HG02588 (cell line): Measurements from ENCODE around the gene CDSN.
"Not testable (repeated sequence)": the region's sequence is repeated elsewhere in the genome, so short reads cannot be mapped to it uniquely, and the experiment has no call there.

ENCODE experiments used
- ATAC-seq: cut with Tn5 transposase; IDR thresholded peaks from one replicate; pipeline ENCODE4 v1.9.1; 2021; ENCODE audit warnings: mild to moderate bottlenecking, moderate library complexity; ENCODE audit not compliant: unreplicated experiment

Gene CDSN, protein sequence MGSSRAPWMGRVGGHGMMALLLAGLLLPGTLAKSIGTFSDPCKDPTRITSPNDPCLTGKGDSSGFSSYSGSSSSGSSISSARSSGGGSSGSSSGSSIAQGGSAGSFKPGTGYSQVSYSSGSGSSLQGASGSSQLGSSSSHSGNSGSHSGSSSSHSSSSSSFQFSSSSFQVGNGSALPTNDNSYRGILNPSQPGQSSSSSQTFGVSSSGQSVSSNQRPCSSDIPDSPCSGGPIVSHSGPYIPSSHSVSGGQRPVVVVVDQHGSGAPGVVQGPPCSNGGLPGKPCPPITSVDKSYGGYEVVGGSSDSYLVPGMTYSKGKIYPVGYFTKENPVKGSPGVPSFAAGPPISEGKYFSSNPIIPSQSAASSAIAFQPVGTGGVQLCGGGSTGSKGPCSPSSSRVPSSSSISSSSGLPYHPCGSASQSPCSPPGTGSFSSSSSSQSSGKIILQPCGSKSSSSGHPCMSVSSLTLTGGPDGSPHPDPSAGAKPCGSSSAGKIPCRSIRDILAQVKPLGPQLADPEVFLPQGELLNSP

DNA sequence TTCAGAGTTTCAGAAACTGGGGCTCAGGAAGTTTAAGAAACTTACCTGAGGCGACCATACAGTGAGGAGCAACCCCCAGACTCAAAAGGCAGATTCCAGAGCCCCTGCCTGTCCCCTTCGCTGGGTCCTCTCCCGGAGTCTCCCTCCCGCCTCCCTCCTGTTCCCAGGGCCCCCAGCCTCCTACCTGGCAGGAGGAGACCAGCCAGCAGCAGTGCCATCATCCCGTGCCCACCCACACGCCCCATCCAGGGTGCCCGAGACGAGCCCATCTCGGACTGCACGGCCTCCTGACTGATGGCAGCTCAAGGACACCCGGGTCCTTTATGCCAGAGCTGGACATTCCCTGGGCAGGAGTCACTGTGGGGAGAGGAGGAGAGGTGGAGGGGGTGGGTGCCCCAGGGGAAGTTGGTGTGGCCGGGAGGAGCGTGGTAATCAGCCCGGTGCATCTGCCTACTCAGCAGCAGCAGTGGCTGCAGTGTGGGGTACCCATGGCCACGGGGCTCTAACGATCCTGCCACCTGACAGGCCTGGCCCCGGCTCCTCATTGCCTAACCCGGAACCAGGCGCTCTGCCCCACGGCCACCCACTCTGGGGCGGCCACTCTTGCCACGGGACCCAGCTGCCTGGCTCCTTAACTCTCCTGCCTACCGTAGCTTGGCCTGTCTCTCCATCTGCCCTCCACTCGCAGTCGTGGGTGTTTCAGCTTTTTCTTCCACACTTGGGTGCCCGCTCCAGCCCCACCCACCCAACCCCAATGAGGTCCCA is at the start of gene CDSN:
CDSN (minus strand) TSS at position 296 of the 765 bp plus-strand sequence; CDS start at position 269, 27 bp downstream.
- ATAC-seq: no peak

DNA sequence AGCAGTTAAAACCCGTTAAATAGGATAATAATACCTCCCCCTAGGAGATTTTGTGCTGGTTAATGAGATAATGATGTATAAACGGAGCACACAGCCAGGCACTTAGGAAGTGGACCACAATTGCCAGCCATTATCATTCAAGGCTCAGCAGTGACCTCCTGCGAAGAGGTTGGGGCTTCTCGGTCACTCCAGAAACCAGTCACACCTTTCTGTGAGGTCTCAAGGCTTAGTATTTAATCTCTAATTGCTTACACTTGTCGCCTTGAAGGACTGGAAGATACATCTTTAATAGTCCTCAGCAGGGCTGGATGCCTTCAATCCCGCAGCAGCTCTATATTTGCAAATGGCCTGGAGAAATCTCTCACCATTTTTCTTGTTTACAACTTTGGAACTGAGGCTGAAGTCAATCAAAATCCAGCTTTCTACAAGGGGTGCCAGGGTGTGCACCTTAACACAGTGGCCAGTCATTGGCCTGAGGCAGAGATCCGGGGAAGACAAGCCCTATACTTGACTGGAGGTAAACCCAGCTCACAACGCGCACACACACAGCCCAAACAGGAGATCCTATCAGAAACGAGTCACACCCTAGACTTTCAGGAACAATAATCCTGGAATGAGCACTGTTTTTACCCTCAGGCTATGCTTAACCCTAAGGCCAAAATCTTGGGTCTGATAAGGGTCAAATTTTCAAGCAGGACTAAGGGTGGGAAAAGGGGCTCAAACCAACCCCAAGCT is 49.0 kb upstream of the CDSN start:
- ATAC-seq: no peak

DNA sequence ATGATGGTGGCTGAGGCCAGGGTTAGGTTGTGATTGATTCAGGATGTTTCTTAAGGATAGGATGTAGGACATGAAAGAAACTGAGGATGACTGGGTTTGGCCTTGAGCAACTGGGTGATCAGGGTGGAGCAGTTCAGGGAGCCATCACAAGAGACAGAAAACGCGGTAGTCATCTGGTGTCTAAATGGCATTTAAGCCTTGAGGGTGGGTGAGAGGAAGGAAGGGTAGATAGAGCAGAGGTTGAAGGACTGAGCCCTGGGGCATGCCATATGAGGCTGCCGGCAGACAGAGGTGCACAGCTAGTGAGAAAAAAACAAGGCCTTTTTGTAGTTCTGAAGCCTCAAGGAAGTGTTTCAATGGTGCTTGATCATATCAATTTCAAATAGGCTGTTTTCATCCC is 48.4 kb upstream of the CDSN start:
- ATAC-seq: no peak

DNA sequence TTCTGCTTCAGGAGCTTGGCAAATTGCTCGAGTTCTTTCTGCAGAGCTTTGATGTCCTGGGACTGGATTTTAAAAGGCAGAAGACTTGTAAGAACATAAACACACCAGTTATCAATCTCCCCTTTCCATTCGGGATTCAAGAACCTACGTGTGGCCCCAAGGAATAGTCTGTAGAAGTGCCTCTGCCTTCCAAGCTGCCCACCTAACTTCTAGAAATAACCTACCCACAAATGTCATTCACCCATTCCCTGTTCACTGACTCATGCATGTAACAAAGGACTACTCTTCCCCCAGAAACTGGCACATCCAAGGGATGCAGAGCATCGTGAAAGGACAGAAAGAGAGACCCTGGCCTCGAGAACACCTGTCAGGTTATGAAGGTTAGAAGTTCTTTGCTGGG is 45.7 kb upstream of the CDSN start:
- no peak for ATAC-seq

DNA sequence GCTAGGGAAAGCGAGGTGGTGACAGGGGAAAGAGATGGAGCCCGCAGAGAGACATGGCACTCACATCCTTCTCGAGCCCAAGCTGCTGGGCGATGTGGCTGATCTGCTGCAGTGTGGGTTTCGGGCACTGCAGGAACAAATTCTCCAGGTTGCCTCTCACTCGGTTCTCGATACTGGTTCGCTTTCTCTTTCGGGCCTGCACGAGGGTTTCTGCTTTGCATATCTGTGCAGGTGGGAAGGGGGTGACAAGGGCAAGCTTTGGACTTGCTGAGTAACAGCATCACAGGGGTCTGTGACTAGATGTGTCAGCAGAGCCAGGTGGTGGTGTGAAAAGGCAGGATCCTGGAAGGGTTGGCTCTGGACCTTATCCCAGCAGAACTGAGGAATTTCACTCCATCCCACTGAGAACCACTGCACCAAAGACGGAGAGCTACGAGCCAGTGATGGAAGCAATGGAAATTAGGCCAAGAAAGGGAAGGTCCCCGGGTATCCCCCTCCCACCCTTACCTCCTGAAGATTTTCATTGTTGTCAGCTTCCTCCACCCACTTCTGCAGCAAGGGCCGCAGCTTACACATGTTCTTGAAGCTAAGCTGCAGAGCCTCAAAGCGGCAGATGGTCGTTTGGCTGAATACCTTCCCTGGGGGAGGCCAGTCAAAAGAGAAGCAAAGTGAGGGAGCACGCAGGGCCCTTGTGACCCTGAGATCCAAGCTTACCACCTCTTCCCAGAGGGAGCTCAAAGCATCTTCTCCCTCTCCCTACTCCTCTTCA is 45.0 kb upstream of the CDSN start:
- ATAC-seq: not testable (repeated sequence)

DNA sequence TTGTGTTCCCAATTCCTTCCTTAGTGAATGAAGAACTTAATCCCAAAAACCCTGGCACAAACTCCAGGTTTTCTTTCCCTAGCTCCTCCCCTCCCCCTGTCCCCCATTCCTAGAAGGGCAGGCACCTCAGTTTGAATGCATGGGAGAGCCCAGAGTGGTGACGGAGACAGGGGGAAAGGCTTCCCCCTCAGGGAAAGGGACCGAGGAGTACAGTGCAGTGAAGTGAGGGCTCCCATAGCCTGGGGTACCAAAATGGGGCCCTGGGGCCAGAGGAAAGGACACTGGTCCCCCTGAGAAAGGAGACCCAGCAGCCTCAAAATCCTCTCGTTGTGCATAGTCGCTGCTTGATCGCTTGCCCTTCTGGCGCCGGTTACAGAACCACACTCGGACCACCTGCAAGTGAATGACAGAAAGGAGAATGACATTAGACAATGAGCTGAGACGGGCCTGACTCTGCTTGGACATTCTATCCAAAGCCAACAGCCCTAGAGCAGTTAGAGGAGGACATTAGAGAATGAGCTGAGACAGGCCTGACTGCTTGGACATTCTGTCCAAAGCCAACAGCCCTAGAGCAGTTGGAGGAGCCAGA is 44.3 kb upstream of the CDSN start:
- ATAC-seq: not testable (repeated sequence)

DNA sequence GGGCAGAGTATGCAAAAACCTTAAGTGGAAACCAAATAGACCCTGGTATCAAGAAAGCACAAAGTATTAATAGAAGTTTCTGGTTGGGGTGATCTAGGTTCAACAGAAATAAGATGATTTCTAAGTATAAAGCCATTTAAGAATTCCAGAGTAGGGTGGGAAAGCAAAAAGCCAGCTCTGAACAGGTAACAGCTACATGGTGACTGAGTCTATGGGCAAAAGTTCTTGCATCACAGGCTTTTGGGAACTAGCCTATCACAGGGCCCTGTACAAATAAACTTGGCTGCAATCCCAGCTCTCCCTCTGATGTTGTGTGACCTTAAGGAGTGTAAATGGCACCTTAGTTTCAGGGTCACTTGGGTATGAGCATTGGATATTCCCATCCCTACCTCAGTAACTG is 43.7 kb upstream of the CDSN start:
- no peak for ATAC-seq

DNA sequence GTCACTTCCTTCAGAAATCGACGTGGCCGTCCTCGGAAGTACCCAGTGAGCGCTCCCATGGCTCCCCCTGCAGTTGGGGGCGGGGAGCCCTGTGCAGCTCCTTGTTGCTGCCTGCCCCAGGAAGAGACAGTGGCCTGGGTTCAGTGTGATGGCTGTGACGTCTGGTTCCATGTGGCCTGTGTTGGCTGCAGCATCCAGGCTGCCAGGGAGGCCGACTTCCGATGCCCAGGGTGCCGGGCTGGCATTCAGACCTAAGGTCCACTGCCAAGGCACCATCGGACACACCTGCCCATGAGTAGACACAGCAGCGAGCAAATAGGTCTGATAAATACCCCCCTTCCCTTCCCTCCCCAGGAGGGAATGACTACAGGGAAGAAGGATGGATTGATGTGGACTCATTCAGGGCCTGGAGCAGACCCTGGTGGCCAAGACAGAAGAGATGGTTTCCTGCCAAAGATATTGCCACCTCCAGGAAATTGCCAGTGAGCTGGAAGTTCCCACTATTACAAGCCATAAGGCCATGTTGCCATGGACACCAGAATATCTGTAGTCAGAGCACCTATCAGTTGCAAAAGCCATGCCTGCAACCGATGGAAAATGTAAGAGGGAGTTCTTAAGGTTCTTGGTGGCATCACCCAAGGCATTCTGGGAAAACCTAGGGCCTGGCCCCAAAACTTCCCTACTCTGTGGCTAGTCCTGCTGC is 42.4 kb upstream of the CDSN start:
- ATAC-seq: no peak

DNA sequence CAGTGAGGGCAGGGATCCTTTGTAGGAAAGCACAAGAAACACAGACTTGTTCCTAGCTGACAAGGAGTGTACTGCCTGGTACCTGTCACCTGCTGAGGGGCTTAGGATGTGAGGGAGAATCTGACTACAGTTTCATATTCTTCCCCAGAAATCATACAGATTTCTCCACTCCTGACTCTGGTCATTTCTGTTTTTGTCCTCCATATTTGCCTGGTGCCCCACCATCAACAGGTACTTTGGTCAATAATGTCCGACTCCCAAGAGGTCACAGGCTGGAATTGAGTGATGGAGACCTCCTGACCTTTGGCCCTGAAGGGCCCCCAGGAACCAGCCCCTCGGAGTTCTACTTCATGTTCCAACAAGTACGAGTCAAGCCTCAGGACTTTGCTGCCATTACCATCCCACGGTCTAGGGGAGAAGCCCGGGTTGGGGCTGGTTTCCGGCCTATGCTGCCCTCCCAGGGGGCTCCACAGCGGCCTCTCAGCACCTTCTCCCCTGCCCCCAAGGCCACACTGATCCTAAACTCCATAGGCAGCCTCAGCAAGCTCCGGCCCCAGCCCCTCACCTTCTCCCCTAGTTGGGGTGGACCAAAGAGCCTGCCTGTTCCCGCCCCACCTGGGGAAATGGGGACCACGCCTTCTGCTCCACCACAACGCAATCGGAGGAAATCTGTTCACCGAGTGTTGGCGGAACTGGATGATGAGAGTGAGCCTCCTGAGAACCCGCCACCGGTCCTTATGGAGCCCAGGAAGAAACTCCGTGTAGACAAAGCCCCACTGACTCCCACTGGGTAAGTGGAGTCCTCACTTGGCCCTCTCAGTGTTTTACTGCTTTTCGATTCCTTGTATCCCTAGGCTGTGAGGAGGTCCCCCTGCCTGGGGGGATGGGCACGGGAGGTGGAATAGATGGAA is 41.2 kb upstream of the CDSN start:
- no peak for ATAC-seq

DNA sequence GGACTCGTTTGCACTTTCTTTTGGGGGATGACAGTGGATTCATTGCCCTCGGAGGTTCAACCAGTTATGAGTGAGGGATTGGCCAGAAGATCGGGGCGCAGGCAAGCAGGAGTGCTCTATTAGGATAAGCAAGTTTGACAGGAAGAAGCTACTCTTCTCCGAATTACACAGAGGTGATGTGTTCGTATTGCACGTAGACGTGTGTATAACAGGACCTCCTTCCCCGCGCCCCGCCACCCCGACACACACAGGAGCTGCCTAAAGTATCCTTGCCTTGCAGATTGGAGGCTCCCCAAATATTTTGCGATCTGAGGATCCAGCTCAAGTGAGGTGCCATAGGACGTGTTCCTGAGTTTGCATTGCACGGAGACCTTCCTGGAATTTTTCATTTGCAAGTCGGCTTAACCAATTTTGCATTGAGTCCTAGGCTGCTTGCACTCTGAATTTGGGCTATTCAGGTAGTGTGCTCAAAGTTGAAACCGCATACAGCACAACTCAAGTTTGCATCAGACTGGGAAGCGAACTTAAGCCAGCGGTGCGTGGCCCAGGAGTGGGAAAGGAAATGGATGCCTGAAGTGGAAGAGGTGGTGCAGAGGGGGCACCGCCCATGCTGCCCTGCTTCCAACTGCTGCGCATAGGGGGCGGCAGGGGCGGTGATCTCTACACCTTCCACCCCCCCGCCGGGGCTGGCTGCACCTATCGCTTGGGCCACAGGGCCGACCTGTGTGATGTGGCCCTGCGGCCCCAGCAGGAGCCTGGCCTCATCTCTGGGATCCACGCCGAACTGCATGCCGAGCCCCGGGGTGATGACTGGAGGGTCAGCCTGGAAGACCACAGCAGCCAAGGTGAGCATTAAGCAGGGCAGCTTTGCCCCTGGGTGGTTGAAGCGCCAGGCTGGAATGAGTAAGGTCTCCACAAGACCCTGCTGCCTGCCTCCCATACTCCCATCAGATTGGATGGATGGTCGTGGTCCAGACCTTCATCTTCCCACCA is 38.9 kb upstream of the CDSN start:
- ATAC-seq: no peak

DNA sequence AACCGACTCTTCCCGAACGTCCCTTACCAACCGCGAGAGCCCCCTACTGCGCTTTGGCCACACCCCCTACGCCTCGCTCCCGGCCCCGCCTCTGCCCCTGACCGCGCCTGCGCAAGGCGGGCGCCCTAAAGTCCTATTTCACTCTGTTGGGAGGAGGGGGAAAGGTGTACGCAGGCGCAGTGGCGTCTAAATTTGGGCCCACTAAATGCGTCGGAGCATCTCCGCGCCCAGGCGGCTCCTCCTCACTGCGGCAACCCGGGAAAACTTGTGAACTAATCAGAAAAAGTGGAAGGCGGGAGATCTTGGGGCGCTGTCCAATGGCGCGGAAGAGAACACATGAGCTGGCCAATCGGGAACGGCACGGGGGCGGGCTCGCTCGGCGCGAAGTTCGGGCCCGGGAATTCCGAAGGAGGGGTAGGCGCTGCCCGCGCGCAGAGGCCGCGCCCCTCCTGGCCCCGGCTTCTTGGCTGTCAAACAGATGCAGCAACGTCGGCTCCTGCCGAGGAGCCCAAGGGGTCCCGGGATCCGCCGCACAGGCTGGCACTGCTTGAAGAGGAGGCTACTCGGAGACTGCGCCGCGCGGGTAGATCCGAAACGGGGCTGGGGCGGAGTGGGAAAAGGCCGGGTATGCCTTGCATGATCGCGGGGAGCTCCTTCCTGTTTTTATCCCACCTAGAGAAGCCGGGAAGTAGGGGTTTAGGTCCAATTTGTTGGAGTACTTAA is 38.1 kb upstream of the CDSN start, which contains the start of gene TCF19:
TCF19 (plus strand) TSS at position 450 of the 723 bp plus-strand sequence. CDS start 881 bp downstream, outside the sequence.
- peak; percentile 81 for ATAC-seq

DNA sequence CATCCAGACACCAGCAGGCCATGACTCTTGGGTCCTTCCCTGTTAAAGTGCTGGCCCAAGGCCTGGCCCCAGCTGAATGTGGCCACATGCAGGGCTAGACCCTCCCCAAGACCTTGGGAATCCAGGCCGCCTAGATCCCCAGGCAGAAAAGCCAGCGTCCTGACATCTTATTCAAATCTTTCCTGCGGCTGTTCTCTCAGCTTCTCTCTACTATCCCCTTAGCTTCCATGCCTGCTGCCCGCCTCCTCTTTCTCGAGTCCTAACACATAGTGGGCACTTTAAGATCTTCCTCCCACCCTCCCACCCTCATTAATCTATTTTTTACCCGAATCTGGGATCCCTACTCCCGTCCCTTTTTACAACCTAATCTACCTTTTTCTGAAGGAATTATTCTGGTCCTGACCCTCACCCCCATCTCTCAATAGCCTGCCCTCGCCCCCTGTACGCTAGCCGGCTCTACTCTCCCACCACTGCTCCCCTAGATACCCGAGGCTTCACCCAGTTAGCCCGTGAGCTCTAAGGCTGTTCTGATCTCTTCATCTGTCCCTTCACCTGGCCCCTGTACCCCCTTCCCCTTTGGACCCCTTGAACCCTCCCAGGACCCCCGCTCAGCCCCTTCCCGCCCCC is 37.4 kb upstream of the CDSN start, which contains the start of gene CCHCR1:
CCHCR1 (minus strand) TSS at position 290 of the 627 bp plus-strand sequence; CDS start at position 88, 202 bp downstream.
- peak; percentile 2 for ATAC-seq

DNA sequence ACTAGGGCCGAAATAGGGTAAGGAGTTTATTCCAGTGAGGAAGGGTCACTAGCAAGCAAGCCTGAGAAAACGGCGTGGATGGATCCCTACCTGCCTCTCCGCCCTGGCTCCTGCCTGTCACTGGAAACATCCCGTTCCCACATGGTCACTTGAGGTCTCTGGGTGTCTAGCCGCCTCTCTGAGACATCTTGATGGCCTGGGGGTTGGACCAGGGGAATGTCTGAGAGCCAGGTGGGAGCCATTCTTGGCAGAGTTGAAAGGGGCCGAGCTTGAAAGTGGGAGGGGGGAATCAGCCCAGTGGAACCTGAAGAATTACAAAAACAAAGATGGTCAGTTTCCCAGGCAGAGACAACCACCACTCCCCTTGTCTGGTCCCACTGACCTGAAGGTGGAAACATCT is 36.4 kb upstream of the CDSN start:
- no peak for ATAC-seq

DNA sequence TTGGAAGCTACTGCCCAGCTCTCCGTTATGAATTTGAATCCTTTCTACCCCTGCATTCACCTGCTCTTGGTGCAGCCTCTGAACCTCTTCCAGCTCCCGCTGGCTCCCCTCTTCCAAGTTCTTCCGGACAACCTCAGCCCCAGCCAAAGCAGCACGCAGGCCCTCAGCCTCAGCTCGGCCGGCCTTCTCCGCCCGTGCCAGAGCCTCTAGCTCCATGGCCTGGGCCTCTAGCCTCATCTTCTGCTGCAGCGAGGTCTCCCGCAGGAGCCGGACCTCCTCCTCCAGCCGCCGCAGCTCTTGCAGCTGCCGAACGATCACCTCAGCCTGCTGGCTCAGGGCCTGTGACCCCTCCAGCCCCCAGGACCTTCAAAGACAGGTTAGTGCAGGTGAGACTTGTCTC is 34.2 kb upstream of the CDSN start:
- ATAC-seq: no peak

DNA sequence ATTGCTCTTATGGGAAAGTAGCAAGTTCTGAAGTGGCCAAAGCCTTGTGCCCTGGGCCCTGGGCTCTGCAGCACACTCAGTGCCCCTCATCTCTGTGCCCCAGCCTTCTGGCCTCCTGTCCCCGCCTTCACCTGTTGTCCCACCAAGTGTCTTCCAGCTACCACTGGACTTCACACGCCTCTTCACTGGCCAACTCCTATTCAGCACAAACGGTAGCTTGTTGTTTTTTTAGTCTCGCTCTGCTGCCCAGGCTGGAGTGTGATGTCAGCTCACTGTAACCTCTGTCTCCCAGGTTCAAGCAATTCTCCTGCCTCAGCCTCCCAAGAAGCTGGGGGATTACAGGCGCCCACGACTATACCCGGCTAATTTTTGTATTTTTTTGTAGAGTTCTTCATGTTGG is 32.5 kb upstream of the CDSN start:
- no peak for ATAC-seq
